Panc1 (cell line): ENCODE measurements around the gene SDK1. TPM values are rescaled to one million over a fixed set of nuclear protein-coding genes. Genes with fewer than 3 reads are reported as not detected.

Experiments
- ATAC-seq: fragments of 200-7000 bp; cut with Tn5 transposase; 2 replicates; pipeline ENCODE4 v1.9.1; 2020; ENCODE audit warnings: mild to moderate bottlenecking, moderate library complexity
- BruUV-seq: library from RNA; stranded (reverse); fragments of 400-500 nt; replicated peaks from 2 replicates; lab custom pipeline; 2021; lab: Mats Ljungman, UMichigan
- CTCF ChIA-PET: fragments of 300-600 bp; sonication (Branson Sonifier 250); formaldehyde crosslinking; loops from one replicate; lab custom pipeline; 2022; ENCODE audit warnings: antibody characterized with exemption; lab: Charles Lee
- POLR2A ChIA-PET: fragments of 300-600 bp; sonication (Branson Sonifier 250); formaldehyde crosslinking; loops from one replicate; lab custom pipeline; 2022; ENCODE audit warnings: antibody characterized with exemption; lab: Charles Lee
- DNase-seq: peaks from one replicate; pipeline ENCODE4 v3.0.0-alpha.2; 2010; ENCODE audit warnings: low read depth, low spot score
- H3K27ac ChIP-seq: 2 replicates; pipeline ENCODE4 v1.5.1; 2011; ENCODE audit warnings: mild to moderate bottlenecking, low read length, inconsistent platforms
- H3K27me3 ChIP-seq: fragments of 200-500 bp; sonication (Bioruptor generic); 2 replicates; pipeline ENCODE4 v1.6.0; 2014; ENCODE audit warnings: low read length, inconsistent platforms; ENCODE audit not compliant: control insufficient read depth, insufficient read depth
- H3K36me3 ChIP-seq: fragments of 200-500 bp; sonication (Bioruptor generic); 2 replicates; pipeline ENCODE4 v1.5.1; 2014; ENCODE audit warnings: inconsistent platforms, mild to moderate bottlenecking, low read length, moderate library complexity; ENCODE audit not compliant: control insufficient read depth, insufficient read depth
- H3K4me1 ChIP-seq: 2 replicates; pipeline ENCODE4 v1.5.1; 2011; ENCODE audit warnings: inconsistent platforms, mild to moderate bottlenecking, low read length, moderate library complexity; ENCODE audit not compliant: control insufficient read depth, insufficient read depth
- H3K4me3 ChIP-seq, 2 experiments: 2 replicates each; pipeline ENCODE4 v1.5.1; 2011 to 2012; ENCODE audit warnings: low read depth in 2 of 2, low read length in 2 of 2, mild to moderate bottlenecking in 2 of 2, inconsistent platforms in 1 of 2, moderate library complexity in 1 of 2
- H3K9me3 ChIP-seq: fragments of 200-500 bp; sonication (Bioruptor generic); 2 replicates; pipeline ENCODE4 v1.5.1; 2014; ENCODE audit warnings: low read depth, mild to moderate bottlenecking, inconsistent platforms, low read length, moderate library complexity; ENCODE audit not compliant: control insufficient read depth, insufficient read depth
- POLR2AphosphoS5 ChIP-seq: IDR thresholded peaks from 2 replicates; pipeline ENCODE4 v1.6.1; 2012; ENCODE audit warnings: mild to moderate bottlenecking, low read depth, low read length, moderate library complexity
- SIN3A ChIP-seq: IDR thresholded peaks from 2 replicates; pipeline ENCODE4 v1.6.1; 2012; ENCODE audit warnings: low read depth, mild to moderate bottlenecking, low read length, moderate library complexity, borderline replicate concordance; ENCODE audit not compliant: insufficient read depth
- TCF7L2 ChIP-seq: IDR thresholded peaks from 2 replicates; pipeline ENCODE4 v1.6.1; 2011; ENCODE audit warnings: mild to moderate bottlenecking, low read depth, low read length, inconsistent platforms
- in situ Hi-C: cut with HindIII; loops from 2 replicates; pipeline ENCODE4 v1.10.0; 2016; ENCODE audit warnings: low sequenced_read_pairs, low pct_unique_long_range_greater_than_20kb
- intact Hi-C: fragments of 100-400 bp; cut with micrococcal nuclease; formaldehyde crosslinking; loops from one replicate; pipeline ENCODE4 v1.10.0; 2022; ENCODE audit not compliant: unreplicated experiment
- total RNA-seq: library from RNA; stranded (reverse); gene quantifications from one replicate; pipeline ENCODE4 v1.2.1, GENCODE V29; 2021; ENCODE audit not compliant: unreplicated experiment
- TF ChIP-seq, protein P1 (sequence below), 2 experiments: IDR thresholded peaks; 2 replicates each; pipeline ENCODE4 v1.6.1; 2011 to 2012; ENCODE audit warnings: low read depth in 2 of 2, control low read depth in 1 of 2, low read length in 1 of 2, mild to moderate bottlenecking in 1 of 2, moderate library complexity in 1 of 2; ENCODE audit not compliant: insufficient read depth in 1 of 2
- TF ChIP-seq, protein P2 (sequence below): fragments of 450-650 bp; IDR thresholded peaks from 2 replicates; pipeline ENCODE4 v1.5.1; 2017; ENCODE audit warnings: mild to moderate bottlenecking

The SDK1 gene
- total RNA-seq, 1 experiment from 2014 or later, result 47.4 TPM

DNA sequence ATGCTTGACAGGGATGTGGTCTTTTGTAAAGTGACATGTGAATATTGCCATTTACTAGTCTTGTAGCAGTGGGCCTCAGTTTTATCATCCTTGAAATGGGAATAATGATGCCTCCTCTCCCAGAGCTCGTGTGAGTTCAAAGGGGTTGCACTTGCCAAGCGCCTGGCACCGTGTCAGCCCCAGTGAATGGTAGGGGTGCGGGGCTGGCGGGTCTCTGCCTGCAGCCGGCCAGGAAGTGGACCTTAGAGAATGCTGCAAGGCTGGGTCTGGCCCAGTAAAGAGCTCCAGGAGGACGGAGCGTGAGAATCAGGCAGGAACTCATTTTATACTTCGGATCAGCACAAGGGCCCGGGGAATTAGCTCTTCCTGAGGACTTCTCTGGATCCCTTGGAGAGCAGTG is 856.6 kb downstream of the SDK1 start:
- BruUV-seq, result no TSS peak
- H3K27me3 ChIP-seq, result no peaks in the 10 kb centered on the region
- H3K4me3 ChIP-seq, result no peak overlapping the region
- TF ChIP-seq POLR2AphosphoS5, result no peak
- in situ Hi-C loops, result no loop called here
- H3K36me3 ChIP-seq, result no peaks in the 10 kb centered on the region
- H3K27ac ChIP-seq, result no peak overlapping the region
- DNase-seq (no peak), ATAC-seq (no peak)
- intact Hi-C loops, result no loop called here
- H3K9me3 ChIP-seq, result no peaks in the 10 kb centered on the region
- POLR2A ChIA-PET, result no interaction called here
- H3K4me1 ChIP-seq, result no peaks in the 10 kb centered on the region
- CTCF ChIA-PET, result no interaction called here

DNA sequence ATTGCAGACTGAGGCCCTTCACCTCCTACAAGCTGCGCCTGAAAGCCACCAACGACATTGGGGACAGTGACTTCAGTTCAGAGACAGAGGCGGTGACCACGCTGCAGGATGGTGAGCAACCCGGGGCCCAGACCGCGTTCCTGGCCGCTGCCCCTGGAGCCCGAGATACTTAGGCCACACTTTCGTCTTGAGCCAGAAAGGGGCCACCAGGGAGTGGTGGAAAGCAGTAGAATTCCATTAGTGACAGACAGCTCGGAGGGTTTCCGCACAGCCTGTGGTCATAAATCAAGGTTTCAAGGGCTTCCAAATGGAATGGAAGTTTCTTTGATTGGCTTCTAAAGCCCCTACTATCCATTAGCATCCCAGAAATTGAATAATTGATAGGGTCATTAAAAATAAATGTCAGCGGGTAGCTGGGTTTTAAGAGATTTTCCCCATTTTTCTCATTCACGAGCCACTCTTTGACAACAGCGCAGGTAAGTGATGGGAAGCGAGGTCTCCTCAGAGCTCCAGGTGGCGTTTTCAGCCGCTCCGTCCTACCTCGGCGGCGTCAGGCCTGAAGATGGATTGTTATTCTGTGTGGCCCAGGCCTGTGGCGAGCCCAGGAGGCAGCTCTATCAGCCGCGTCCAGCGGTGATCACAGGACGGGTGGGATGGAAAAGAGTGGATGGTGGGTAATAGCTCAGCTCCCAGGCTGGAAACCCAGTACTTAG is 857.5 kb downstream of the SDK1 start:
- TF ChIP-seq, protein P1, sequence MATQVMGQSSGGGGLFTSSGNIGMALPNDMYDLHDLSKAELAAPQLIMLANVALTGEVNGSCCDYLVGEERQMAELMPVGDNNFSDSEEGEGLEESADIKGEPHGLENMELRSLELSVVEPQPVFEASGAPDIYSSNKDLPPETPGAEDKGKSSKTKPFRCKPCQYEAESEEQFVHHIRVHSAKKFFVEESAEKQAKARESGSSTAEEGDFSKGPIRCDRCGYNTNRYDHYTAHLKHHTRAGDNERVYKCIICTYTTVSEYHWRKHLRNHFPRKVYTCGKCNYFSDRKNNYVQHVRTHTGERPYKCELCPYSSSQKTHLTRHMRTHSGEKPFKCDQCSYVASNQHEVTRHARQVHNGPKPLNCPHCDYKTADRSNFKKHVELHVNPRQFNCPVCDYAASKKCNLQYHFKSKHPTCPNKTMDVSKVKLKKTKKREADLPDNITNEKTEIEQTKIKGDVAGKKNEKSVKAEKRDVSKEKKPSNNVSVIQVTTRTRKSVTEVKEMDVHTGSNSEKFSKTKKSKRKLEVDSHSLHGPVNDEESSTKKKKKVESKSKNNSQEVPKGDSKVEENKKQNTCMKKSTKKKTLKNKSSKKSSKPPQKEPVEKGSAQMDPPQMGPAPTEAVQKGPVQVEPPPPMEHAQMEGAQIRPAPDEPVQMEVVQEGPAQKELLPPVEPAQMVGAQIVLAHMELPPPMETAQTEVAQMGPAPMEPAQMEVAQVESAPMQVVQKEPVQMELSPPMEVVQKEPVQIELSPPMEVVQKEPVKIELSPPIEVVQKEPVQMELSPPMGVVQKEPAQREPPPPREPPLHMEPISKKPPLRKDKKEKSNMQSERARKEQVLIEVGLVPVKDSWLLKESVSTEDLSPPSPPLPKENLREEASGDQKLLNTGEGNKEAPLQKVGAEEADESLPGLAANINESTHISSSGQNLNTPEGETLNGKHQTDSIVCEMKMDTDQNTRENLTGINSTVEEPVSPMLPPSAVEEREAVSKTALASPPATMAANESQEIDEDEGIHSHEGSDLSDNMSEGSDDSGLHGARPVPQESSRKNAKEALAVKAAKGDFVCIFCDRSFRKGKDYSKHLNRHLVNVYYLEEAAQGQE (IDR thresholded peaks at IDR 0.05; ENCODE audit: insufficient read depth in 1 of 2, low read depth in 2 of 2, low read length in 1 of 2), result no peak
- TF ChIP-seq, protein P2, sequence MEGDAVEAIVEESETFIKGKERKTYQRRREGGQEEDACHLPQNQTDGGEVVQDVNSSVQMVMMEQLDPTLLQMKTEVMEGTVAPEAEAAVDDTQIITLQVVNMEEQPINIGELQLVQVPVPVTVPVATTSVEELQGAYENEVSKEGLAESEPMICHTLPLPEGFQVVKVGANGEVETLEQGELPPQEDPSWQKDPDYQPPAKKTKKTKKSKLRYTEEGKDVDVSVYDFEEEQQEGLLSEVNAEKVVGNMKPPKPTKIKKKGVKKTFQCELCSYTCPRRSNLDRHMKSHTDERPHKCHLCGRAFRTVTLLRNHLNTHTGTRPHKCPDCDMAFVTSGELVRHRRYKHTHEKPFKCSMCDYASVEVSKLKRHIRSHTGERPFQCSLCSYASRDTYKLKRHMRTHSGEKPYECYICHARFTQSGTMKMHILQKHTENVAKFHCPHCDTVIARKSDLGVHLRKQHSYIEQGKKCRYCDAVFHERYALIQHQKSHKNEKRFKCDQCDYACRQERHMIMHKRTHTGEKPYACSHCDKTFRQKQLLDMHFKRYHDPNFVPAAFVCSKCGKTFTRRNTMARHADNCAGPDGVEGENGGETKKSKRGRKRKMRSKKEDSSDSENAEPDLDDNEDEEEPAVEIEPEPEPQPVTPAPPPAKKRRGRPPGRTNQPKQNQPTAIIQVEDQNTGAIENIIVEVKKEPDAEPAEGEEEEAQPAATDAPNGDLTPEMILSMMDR, result no peak
- TF ChIP-seq SIN3A (no peak), TCF7L2 (no peak), POLR2AphosphoS5 (no peak)

DNA sequence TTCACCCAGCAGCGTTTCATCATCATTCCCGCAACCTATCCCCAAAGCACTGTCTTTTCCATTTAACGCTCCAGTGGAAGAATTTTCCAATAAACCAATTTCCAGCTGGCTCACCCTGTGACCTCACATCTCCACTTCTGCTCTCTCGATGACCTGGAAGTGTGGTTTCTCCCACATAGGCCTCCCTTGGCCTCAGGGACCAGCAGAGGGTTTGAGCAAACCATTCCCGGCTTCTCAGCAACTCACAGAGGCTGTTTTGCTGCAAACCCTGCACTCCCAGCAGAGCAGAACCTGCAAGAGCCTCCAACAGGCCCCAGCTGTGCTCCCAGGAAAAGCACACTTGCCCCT is 858.1 kb downstream of the SDK1 start:
- Histone ChIP-seq H3K36me3 (no peaks in the 10 kb centered on the region), H3K4me1 (no peaks in the 10 kb centered on the region), H3K9me3 (no peaks in the 10 kb centered on the region), H3K27ac (no peak overlapping the region), H3K27me3 (no peaks in the 10 kb centered on the region), H3K4me3 (no peak overlapping the region)
- no peak for TF ChIP-seq POLR2AphosphoS5
- no peak for TF ChIP-seq SIN3A
- TF ChIP-seq, protein P1 (IDR thresholded peaks at IDR 0.05; ENCODE audit: insufficient read depth in 1 of 2, low read depth in 2 of 2, low read length in 1 of 2), result no peak
- TF ChIP-seq, protein P2, result no peak
- TF ChIP-seq TCF7L2, result no peak
- in situ Hi-C loops, result no loop called here
- ATAC-seq (no peak), DNase-seq (no peak)
- intact Hi-C loops, result no loop called here
- ChIA-PET CTCF (no interaction called here), POLR2A (no interaction called here)
- BruUV-seq, result no TSS peak

More for the DNA sequence above, 857.5 kb downstream of the SDK1 start:
- in situ Hi-C loops, result no loop called here
- intact Hi-C loops, result no loop called here
- Histone ChIP-seq H3K36me3 (no peaks in the 10 kb centered on the region), H3K4me1 (no peaks in the 10 kb centered on the region), H3K27me3 (no peaks in the 10 kb centered on the region), H3K4me3 (no peak overlapping the region), H3K27ac (no peak overlapping the region), H3K9me3 (no peaks in the 10 kb centered on the region)
- POLR2A ChIA-PET, result no interaction called here
- BruUV-seq, result no TSS peak
- no peak for ATAC-seq
- DNase-seq, result no peak
- CTCF ChIA-PET, result no interaction called here
